CD14-positive monocyte (primary cell): ENCODE measurements around the gene EEFSEC. TPM values are rescaled to one million over a fixed set of nuclear protein-coding genes. Genes with fewer than 3 reads are reported as not detected.

Experiments used
- DNase-seq, 3 donors: peaks; one replicate each; pipeline ENCODE4 v3.0.0-alpha.2; 2011 to 2022
- H2AFZ ChIP-seq: 2 replicates; pipeline ENCODE4 v1.6.0; 2012; ENCODE audit warnings: mild to moderate bottlenecking, low read depth, low read length, inconsistent platforms; ENCODE audit not compliant: insufficient read depth, poor library complexity, severe bottlenecking
- H3K27ac ChIP-seq, 2 donors: 1 replicate in 1 of 2; 2 replicates in 1 of 2; pipeline ENCODE4 v1.5.1; 2012 to 2013; ENCODE audit warnings: low read length in 2 of 2, control low read depth in 1 of 2, inconsistent platforms in 1 of 2, low read depth in 1 of 2, mild to moderate bottlenecking in 1 of 2
- H3K27me3 ChIP-seq, 2 donors: one replicate each; pipeline versions ENCODE4 v1.6.0 to v1.6.1; 2011 to 2013; ENCODE audit warnings: low read length in 2 of 2; ENCODE audit not compliant: control insufficient read depth in 2 of 2, insufficient read depth in 2 of 2
- H3K36me3 ChIP-seq, 2 donors: replicated peaks in 1 of 2; 1 replicate in 1 of 2; 2 replicates in 1 of 2; pipeline versions ENCODE4 v1.5.1 to v1.6.1; 2012 to 2013; ENCODE audit warnings: low read length in 2 of 2, control low read depth in 1 of 2, inconsistent platforms in 1 of 2, mild to moderate bottlenecking in 1 of 2; ENCODE audit not compliant: insufficient read depth in 2 of 2, control insufficient read depth in 1 of 2
- H3K4me1 ChIP-seq, 2 donors: 1 replicate in 1 of 2; 2 replicates in 1 of 2; pipeline versions ENCODE4 v1.5.1 to v1.6.1; 2012 to 2013; ENCODE audit warnings: low read length in 2 of 2, control low read depth in 1 of 2, inconsistent platforms in 1 of 2, mild to moderate bottlenecking in 1 of 2, moderate library complexity in 1 of 2; ENCODE audit not compliant: insufficient read depth in 2 of 2, control insufficient read depth in 1 of 2
- H3K4me2 ChIP-seq: replicated peaks from 2 replicates; pipeline ENCODE3; 2012; ENCODE audit warnings: low read length, moderate library complexity, mild to moderate bottlenecking; ENCODE audit not compliant: poor library complexity, severe bottlenecking; ENCODE audit errors: extremely low read depth
- H3K4me3 ChIP-seq, 3 experiments: fragments of 200-600 bp in 1 of 3; sonication (generic) in 1 of 3; replicated peaks in 1 of 3; 1 replicate in 2 of 3; 2 replicates in 1 of 3; pipeline ENCODE4 v1.5.1; 2011 to 2013; ENCODE audit warnings: low read length in 3 of 3, mild to moderate bottlenecking in 3 of 3, control low read depth in 2 of 3, low read depth in 2 of 3, inconsistent platforms in 1 of 3, moderate library complexity in 1 of 3
- H3K79me2 ChIP-seq: 2 replicates; pipeline ENCODE4 v1.6.0; 2012; ENCODE audit warnings: mild to moderate bottlenecking, control low read depth, inconsistent platforms, low read length, moderate library complexity; ENCODE audit not compliant: insufficient read depth
- H3K9ac ChIP-seq: 2 replicates; pipeline ENCODE4 v1.6.0; 2017; ENCODE audit warnings: low read length, mild to moderate bottlenecking; ENCODE audit not compliant: insufficient read depth, poor library complexity, severe bottlenecking
- H3K9me3 ChIP-seq, 2 donors: replicated peaks in 1 of 2; 1 replicate in 1 of 2; 2 replicates in 1 of 2; pipeline versions ENCODE4 v1.5.1 to v1.6.1; 2012 to 2013; ENCODE audit warnings: low read length in 2 of 2, control low read depth in 1 of 2; ENCODE audit not compliant: control insufficient read depth in 1 of 2, insufficient read depth in 1 of 2
- H4K20me1 ChIP-seq: 2 replicates; pipeline ENCODE4 v1.6.0; 2012; ENCODE audit warnings: mild to moderate bottlenecking, low read length, control low read depth, moderate library complexity; ENCODE audit not compliant: insufficient read depth
- H3K27ac Mint-ChIP-seq, 7 donors: one replicate each; pipeline ENCODE4 v1.8.0; 2020; ENCODE audit warnings: mild to moderate bottlenecking in 7 of 7, mixed read lengths in 7 of 7, moderate library complexity in 6 of 7, inconsistent platforms in 2 of 7
- H3K27me3 Mint-ChIP-seq, 3 donors: one replicate each; pipeline ENCODE4 v1.8.0; 2021 to 2022; ENCODE audit warnings: low read depth in 3 of 3, mild to moderate bottlenecking in 3 of 3, mixed read lengths in 3 of 3, moderate library complexity in 3 of 3, inconsistent platforms in 1 of 3
- H3K36me3 Mint-ChIP-seq, 2 donors: one replicate each; pipeline ENCODE4 v1.8.0; 2020; ENCODE audit warnings: mixed read lengths in 2 of 2, inconsistent platforms in 1 of 2, mild to moderate bottlenecking in 1 of 2
- H3K4me1 Mint-ChIP-seq: one replicate; pipeline ENCODE4 v1.8.0; 2020; ENCODE audit warnings: mild to moderate bottlenecking, mixed read lengths
- H3K4me3 Mint-ChIP-seq, 2 donors: one replicate each; pipeline ENCODE4 v1.8.0; 2020; ENCODE audit warnings: mild to moderate bottlenecking in 2 of 2, mixed read lengths in 2 of 2, moderate library complexity in 1 of 2
- H3K9me3 Mint-ChIP-seq, 7 donors: one replicate each; pipeline ENCODE4 v1.8.0; 2020 to 2022; ENCODE audit warnings: mixed read lengths in 7 of 7, mild to moderate bottlenecking in 6 of 7, moderate library complexity in 6 of 7, inconsistent platforms in 2 of 7
- WGBS: methylation state at CpG from one replicate; pipeline ENCODE4 v1.1.5; 2013; ENCODE audit warnings: missing lambda C conversion rate; ENCODE audit not compliant: insufficient coverage; 5-methylcytosine and 5-hydroxymethylcytosine counted together
- intact Hi-C, 2 donors: fragments of 100-400 bp; cut with micrococcal nuclease; formaldehyde crosslinking; loops; one replicate each; pipeline versions ENCODE4 v1.15.0 to v1.15.1; 2023
- polyA plus RNA-seq, 3 donors: library from polyadenylated mRNA; depleted of rRNA in 1 of 3; unstranded in 2 of 3; stranded (reverse) in 1 of 3; fragments of 300-500 nt in 2 of 3; fragments of >200 nt in 1 of 3; fragmentation: Illumina TruSeq in 2 of 3; gene quantifications; 1 replicate in 2 of 3; 2 replicates in 1 of 3; pipeline ENCODE4 v1.2.3, GENCODE V29; 2012 to 2021
- TF ChIP-seq, protein P1 (sequence below): fragments of 200-600 bp; IDR thresholded peaks from one replicate; pipeline ENCODE4 v1.8.0; 2022; ENCODE audit warnings: antibody characterized with exemption, mild to moderate bottlenecking

The EEFSEC gene
- polyA plus RNA-seq, 3 donors = 13.3 to 14.9 (median 14.9) TPM

GRCh38 chr3:128237348-128238183 lies 84.3 kb downstream of the EEFSEC start:
- Histone ChIP-seq H3K4me2 (no peak overlapping the region), H3K36me3 (no peaks in the 10 kb centered on the region), H3K27ac (no peak overlapping the region), H3K9me3 (no peaks in the 10 kb centered on the region), H3K27me3 (no peaks in the 10 kb centered on the region), H3K4me3 (no peak overlapping the region), H2AFZ (no peak overlapping the region), H3K9ac (no peak overlapping the region), H3K4me1 (peaks cover 4 to 13% of the 10 kb centered on the region in 2 donors), H3K79me2 (no peaks in the 10 kb centered on the region), H4K20me1 (peaks cover 13% of the 10 kb centered on the region)
- H3K9me3 Mint-ChIP-seq = no peaks in the 10 kb centered on the region
- H3K36me3 Mint-ChIP-seq = peaks cover 0 to 3% of the 10 kb centered on the region in 2 donors
- no peak for DNase-seq
- H3K27me3 Mint-ChIP-seq = peaks cover 0 to 5% (median 0%) of the 10 kb centered on the region in 3 donors
- intact Hi-C loops = no loop called here
- TF ChIP-seq, protein P1, sequence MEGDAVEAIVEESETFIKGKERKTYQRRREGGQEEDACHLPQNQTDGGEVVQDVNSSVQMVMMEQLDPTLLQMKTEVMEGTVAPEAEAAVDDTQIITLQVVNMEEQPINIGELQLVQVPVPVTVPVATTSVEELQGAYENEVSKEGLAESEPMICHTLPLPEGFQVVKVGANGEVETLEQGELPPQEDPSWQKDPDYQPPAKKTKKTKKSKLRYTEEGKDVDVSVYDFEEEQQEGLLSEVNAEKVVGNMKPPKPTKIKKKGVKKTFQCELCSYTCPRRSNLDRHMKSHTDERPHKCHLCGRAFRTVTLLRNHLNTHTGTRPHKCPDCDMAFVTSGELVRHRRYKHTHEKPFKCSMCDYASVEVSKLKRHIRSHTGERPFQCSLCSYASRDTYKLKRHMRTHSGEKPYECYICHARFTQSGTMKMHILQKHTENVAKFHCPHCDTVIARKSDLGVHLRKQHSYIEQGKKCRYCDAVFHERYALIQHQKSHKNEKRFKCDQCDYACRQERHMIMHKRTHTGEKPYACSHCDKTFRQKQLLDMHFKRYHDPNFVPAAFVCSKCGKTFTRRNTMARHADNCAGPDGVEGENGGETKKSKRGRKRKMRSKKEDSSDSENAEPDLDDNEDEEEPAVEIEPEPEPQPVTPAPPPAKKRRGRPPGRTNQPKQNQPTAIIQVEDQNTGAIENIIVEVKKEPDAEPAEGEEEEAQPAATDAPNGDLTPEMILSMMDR = no peak
- 44% methylated on average over 1 of the region's 3 CpGs for WGBS
- H3K27ac Mint-ChIP-seq = peak overlapping the region in 1 of 7 donors; percentile 31
- H3K4me3 Mint-ChIP-seq = no peak overlapping the region
- H3K4me1 Mint-ChIP-seq = peaks cover 23% of the 10 kb centered on the region

DNA sequence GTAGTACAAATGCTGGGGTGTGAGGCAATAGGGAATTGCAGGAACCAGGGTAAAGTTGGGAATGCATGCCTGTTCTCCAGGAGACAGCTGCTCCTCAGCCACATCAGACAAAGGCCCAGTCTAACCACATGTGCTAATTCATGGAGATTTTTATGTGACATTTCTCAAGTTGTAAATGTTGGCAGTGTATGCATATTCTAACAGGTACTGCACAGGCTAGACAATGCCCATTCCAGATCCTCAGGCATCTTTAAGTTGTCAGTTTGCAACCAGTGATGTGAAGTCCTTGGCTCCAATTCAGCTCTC lies 84.9 kb downstream of the EEFSEC start:
- H3K27me3 ChIP-seq = no peaks in the 10 kb centered on the region
- no peak overlapping the region for H3K9ac ChIP-seq
- DNase-seq = no peak
- H3K4me3 ChIP-seq = no peak overlapping the region
- TF ChIP-seq, protein P1 = no peak
- no peak overlapping the region for H3K27ac ChIP-seq
- peaks cover 16% of the 10 kb centered on the region for H4K20me1 ChIP-seq
- no peak overlapping the region for H3K4me2 ChIP-seq
- no peaks in the 10 kb centered on the region for H3K36me3 ChIP-seq
- Mint-ChIP-seq H3K4me1 (peaks cover 29% of the 10 kb centered on the region), H3K9me3 (no peaks in the 10 kb centered on the region), H3K27me3 (peaks cover 0 to 5% (median 0%) of the 10 kb centered on the region in 3 donors), H3K4me3 (no peak overlapping the region), H3K36me3 (peaks cover 0 to 3% of the 10 kb centered on the region in 2 donors), H3K27ac (peak overlapping the region in 2 of 7 donors; percentile 15 to 31)
- no peaks in the 10 kb centered on the region for H3K9me3 ChIP-seq
- intact Hi-C loops = no loop called here
- no peak overlapping the region for H2AFZ ChIP-seq
- H3K79me2 ChIP-seq = no peaks in the 10 kb centered on the region
- H3K4me1 ChIP-seq = peaks cover 8 to 19% of the 10 kb centered on the region in 2 donors
